Activated T-cell treated with anti-CD3 and anti-CD28 coated beads, Interleukin-2, amount 50 U/mL, for 1 hour (primary cell): ENCODE data around the gene MKRN1.
"Not testable (repeated sequence)": the region's sequence is repeated elsewhere in the genome, so short reads cannot be mapped to it uniquely, and the experiment has no call there.

Experiments
- DNase-seq: peaks from one replicate; pipeline ENCODE4 v3.0.0-alpha.2; 2020

MKRN1 gene

DNA sequence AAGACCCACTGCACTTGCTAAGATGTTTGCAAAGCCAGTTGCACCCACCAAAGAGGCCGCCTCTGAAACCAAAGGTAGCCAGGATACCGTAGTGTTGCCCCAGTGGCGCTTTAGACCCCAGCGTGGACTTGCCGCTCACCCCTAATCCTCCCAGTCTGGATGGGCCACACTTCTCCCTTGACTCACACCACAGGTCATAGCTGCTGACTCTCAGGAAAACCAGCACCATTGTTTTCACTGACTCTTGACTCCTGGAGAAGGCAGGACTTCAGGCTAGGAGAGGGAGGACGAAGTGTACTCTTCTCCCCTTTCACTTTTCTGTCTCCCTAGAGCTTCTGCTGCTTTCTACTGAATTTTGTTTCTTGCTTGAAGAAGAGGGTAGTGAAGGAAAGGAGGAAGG lies 53.2 kb downstream of the MKRN1 start:
- no peak for DNase-seq

DNA sequence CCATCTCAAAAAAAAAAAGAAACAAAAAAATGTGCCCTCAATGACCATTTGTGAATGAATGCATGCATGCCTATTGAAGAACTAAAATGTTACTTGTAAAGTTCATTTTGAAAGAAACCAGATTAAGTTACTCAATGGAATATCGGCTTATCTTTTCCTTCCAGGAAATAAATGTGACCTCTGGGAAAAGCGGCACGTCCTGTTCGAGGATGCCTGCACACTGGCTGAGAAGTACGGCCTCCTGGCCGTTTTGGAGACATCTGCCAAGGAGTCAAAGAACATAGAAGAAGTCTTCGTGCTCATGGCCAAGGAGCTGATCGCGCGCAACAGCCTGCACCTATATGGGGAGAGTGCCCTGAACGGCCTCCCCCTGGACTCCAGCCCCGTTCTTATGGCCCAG lies 53.6 kb downstream of the MKRN1 start:
- no peak for DNase-seq

DNA sequence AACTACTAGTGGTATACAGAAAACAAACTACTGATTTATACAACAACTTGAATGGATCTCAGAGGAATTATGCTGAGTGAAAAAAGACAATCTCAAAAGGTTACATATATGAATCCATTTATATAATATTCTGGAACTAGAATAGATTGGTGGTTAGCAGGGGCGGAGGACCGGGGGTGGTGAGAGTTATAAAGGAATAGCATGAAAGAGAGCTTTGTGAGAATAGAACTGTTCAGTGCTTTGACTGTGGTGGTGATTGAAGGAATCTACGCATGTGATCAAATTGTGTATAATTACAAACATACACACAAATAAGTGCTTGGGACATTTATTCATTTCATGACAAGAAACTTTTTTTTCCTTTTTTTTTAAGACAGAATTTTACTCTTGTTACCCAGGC lies 55.8 kb downstream of the MKRN1 start:
- no peak for DNase-seq

DNA sequence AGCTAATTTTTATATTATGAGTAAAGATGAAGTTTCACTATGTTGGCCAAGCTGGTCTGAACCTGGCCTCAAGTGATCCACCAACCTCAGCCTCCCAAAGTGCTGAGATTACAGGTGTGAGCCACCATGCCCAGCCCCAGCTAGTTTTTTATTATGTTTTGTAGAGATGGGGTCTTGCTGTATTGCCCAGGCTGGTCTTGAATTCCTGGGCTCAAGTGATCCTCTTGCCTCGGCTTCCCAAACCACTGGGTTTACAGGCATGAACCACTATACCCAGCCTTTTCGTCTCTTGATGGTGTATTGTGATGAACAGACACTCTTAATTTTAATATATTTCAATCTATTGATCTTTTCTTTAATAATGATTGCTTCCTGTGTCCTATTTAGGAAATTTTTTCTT lies 57.8 kb downstream of the MKRN1 start:
- DNase-seq, result no peak

DNA sequence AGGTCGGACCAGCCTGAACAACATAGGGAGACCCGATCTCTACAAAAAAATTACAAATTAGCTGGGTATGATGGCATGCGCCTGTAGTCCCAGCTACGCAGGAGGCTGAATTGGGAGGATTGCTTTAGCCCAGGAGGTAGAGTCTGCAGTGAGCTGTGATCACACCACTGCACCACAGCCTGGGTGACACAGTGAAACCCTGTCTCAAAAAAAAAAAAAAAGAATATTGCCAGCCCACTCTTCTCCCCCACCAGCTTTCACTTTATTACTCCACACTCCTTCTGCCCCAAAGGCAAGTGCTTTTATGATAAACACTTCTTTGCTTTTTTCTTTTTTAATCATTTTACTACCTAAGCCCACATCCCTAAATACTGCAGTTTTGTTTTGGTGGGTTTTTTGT lies 60.7 kb downstream of the MKRN1 start:
- no peak for DNase-seq

DNA sequence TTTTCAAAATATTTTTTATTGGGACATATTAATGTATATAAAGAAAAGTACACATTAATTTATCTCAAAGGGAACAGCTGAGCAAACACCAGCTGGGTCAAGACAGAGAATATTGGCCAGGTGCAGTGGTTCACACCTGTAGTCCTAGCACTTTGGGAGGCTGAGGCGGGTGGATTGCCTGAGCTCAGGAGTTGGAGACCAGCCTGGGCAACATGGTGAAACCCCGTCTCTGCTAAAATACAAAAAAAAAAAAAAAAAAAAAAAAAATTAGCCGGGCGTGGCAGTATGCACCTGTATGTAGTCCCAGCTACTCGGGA lies 61.2 kb downstream of the MKRN1 start:
- not testable (repeated sequence) for DNase-seq

DNA sequence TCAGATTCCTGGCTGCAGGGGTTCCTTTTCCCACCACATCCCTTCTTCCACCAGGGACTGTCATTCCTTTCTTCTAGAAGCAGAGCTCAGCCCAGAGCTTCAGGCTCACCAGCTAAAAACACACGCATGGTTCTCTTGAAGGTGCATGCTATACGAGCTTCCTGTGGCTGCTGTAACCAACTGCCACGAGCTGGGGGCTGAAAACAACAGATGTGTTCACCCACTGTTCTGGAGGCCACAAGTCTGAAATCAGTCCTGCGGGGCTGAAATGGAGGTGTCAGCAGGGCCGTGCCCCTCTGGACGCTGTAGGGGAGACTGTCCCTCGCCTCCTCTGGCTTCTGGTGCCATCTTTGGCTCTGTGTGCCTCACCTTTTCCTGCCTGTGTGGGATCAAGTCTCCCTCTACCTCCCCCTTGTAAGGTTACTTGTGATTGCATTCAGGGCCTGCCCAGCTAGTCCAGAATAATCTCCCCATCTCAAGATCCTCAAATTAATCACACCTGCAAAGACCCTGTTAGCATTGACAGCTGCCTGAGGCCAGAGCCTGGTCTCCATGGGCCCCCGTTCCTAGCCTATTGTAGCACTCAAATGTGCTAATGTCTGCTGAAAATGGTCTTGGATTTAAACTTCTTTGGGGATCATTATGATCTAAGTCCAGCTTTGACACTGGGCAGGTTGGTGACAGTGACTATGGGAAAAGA lies 61.7 kb downstream of the MKRN1 start:
- DNase-seq, result no peak

DNA sequence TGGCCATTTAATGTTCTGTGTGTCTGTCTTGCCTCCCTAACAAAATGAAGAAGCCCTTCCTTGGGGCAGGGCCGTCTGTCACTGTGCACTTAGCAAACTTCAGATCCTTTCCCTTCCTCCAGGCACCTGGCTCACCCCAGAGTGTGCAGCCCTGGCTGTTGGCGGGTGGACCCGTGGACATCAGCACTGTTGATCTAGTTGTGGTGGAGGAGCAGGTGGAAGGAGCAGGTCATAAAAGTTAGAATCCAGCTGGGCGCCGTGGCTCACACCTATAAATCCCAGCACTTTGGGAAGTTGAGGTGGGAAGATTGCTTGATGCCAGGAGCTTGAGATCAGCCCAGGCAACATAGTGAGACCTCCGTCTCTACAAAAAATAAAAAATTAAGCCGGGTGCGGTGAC lies 62.7 kb downstream of the MKRN1 start:
- no peak for DNase-seq

DNA sequence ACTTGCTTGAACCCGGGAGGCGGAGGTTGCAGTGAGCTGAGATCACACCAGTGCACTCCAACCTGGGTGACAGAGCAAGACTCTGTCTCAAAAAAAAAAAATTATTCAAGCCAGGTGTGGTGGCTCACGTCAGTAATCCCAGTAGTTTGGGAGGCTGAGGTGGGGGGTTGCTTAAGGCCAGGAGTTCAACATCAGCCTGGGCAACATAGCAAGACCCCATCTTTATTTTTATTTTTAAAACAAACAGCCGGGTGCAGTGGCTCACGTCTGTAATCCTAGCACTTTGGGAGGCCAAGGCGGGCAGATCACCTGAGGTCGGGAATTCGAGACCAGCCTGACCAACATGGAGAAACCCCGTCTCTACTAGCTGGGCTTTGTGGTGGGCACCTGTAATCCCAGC lies 63.5 kb downstream of the MKRN1 start:
- DNase-seq, result not testable (repeated sequence)

DNA sequence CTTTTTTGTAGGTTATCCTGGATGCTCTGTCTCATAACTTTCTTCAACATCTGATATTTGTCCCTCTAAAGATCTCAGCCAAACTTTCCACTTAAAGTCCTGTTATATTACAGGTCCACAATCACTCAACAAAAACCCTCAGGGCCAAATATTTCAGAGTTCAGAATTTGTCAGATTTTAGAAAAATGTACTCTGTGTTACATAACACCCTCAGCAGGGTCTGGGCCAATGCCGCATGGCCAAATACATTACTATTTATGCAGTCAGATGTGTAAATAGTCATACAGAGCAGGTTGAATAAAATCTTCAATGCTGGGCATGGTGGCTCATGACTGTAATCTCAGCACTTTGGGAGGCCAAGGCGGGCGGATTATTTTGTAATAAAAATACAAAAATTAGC lies 63.9 kb downstream of the MKRN1 start:
- DNase-seq, result no peak

DNA sequence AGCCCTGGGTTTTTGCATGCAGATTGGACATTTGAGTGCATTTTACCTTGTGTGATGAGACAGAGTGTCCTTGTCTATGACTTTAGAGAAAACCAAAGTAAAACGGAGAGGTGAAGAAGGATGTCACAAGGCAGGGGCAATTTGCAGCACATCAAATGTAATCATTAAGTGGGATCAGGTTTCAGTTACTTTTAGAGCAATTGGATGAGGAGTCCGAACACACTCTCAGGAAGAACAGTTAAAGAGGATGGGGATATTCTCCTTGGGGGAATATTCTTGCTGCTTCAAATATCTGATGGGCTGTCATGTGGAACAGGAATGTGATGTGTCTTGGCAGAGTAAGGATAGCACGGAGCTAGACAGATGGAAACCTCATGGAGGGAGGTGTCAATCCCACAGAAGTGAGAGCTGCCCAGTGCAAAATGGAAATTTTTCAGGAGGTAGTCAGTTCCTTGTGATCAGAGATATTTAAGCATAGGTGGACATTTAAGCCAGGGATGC lies 74.7 kb downstream of the MKRN1 start:
- no peak for DNase-seq

DNA sequence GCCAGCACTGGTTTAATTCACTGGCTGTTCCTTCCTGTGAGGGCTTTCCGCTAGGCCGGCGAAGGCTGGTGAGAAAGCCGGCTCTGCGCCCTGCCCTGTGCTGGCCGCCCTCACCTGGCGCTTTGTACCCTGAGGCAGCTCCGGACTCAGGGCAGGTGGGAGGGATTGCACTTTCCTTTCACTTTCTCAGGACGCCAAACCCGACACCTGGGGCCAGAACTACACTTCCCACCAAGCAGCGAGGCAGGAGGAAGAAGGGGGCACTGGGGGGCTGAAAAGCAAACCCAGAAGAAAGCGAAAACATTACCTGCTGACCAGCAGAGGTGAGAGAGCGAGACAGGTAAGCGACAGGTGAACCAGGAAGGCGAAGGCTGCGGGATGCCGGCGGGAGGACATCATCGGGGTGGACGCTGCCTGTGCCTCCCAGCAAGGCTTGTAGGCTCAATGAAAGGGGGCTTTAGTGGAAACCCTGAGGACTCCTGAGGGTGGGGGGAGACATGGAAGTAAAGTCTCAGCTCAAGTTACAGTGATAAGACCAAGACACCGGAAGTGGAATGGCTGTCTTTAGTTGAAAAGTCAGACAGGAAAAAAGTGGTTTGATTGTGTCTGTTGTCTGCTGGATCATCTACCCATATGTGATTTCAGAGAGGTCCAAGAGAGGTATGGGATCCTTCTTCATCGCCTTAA lies 75.3 kb downstream of the MKRN1 start, which contains the start of gene RAB19:
Gene RAB19 (plus strand): TSS at position 181 of the 687 bp plus-strand sequence. CDS start 3,589 bp downstream, outside the sequence.
- DNase-seq, result peak; percentile 56
